Activated T-cell treated with anti-CD3 and anti-CD28 coated beads, Interleukin-2, amount 50 U/mL, for 72 hours (primary cell): ENCODE data around the gene ANAPC5. TPM values are rescaled to one million over a fixed set of nuclear protein-coding genes. Genes with fewer than 3 reads are reported as not detected.
A peak's percentile ranks its signal among the peaks of the same experiment; 100 is the strongest.

Experiments used
- ATAC-seq, 2 donors: fragments of 150-1000 bp; cut with Tn5 transposase; replicated peaks in 1 of 2; 2 replicates each; pipeline ENCODE4 v1.10.0; 2021; ENCODE audit warnings: moderate library complexity in 2 of 2, mild to moderate bottlenecking in 1 of 2
- DNase-seq, 2 donors: peaks; one replicate each; pipeline ENCODE4 v3.0.0; 2021 to 2022; ENCODE audit warnings: mixed read lengths in 1 of 2
- H3K27ac Mint-ChIP-seq: one replicate; pipeline ENCODE4 v1.8.0; 2022; ENCODE audit warnings: mild to moderate bottlenecking, moderate library complexity, mixed read lengths
- H3K27me3 Mint-ChIP-seq: one replicate; pipeline ENCODE4 v1.8.0; 2022; ENCODE audit warnings: low read depth, mixed read lengths
- H3K36me3 Mint-ChIP-seq, 2 donors: one replicate each; pipeline ENCODE4 v1.8.0; 2022; ENCODE audit warnings: mixed read lengths in 2 of 2, mild to moderate bottlenecking in 1 of 2; ENCODE audit not compliant: insufficient read depth in 2 of 2
- H3K4me1 Mint-ChIP-seq: one replicate; pipeline ENCODE4 v1.8.0; 2022; ENCODE audit warnings: low read depth, mixed read lengths
- H3K4me3 Mint-ChIP-seq, 2 donors: one replicate each; pipeline ENCODE4 v1.8.0; 2022; ENCODE audit warnings: mild to moderate bottlenecking in 2 of 2, mixed read lengths in 2 of 2, moderate library complexity in 2 of 2
- H3K9me3 Mint-ChIP-seq, 2 donors: one replicate each; pipeline ENCODE4 v1.8.0; 2022; ENCODE audit warnings: mixed read lengths in 2 of 2
- total RNA-seq, 2 donors: library from RNA; stranded (reverse); gene quantifications; one replicate each; pipeline ENCODE4 v1.2.3, GENCODE V29; 2022

ANAPC5 gene
- total RNA-seq, 2 donors from 2014 or later, result 101 to 102 TPM

DNA sequence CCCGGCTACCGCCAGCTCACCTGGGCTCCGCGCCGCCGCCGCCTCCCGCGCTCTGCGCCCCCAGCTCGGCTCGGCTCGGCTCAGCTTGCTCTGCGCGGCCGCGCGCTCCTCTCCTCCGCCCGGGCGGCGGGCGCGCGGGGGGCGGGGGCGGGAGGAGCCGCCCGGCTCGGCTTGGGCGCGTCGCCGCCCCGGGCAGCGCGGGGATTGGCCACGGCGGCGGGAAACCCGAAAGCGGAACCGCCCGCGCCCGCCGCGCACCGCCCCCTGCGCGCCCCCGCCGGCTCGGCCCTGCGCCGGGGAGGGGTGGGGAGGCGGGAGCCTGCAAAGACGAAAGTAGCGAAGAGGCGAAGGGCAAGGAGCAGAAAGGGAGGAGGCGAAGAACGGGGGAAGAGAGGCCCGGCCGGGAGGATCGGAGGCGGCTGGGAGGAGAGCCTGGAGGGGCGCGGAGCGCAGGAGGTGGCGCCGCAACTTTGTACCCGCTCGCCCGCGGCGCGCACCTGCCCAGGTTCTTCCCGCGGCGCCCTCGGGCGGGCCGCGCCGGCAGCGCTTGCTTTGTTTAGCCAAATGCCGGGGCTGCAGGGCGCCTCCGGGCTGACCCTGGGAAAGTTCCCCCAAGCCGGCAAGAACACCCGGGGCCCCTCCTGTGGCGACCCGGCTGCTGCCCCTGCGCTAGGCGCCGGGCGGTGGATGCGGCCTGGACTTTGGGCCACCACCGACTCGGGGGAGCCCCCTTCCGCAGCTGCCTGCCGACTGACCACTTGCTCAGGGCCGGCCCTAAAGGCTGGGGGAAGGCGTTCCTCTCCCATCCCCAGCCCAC lies 55.4 kb downstream of the ANAPC5 start, which contains the start of gene CAMKK2:
Gene CAMKK2 (minus strand): TSS at position 92 of the 817 bp plus-strand sequence. CDS start 22,183 bp downstream, outside the sequence.
- H3K27me3 Mint-ChIP-seq, result no peaks in the 10 kb centered on the region
- peak within 1 kb of the TSS; percentile 28 for H3K27ac Mint-ChIP-seq
- ATAC-seq (peak; percentile 90 to 91), DNase-seq (peak; percentile 88 to 90)
- H3K4me1 Mint-ChIP-seq, result peaks cover 41% of the 10 kb centered on the region
- H3K9me3 Mint-ChIP-seq, result no peaks in the 10 kb centered on the region
- peak within 1 kb of the TSS; percentile 93 for H3K4me3 Mint-ChIP-seq
- peaks cover 2 to 3% of the 10 kb centered on the region in 2 donors for H3K36me3 Mint-ChIP-seq

DNA sequence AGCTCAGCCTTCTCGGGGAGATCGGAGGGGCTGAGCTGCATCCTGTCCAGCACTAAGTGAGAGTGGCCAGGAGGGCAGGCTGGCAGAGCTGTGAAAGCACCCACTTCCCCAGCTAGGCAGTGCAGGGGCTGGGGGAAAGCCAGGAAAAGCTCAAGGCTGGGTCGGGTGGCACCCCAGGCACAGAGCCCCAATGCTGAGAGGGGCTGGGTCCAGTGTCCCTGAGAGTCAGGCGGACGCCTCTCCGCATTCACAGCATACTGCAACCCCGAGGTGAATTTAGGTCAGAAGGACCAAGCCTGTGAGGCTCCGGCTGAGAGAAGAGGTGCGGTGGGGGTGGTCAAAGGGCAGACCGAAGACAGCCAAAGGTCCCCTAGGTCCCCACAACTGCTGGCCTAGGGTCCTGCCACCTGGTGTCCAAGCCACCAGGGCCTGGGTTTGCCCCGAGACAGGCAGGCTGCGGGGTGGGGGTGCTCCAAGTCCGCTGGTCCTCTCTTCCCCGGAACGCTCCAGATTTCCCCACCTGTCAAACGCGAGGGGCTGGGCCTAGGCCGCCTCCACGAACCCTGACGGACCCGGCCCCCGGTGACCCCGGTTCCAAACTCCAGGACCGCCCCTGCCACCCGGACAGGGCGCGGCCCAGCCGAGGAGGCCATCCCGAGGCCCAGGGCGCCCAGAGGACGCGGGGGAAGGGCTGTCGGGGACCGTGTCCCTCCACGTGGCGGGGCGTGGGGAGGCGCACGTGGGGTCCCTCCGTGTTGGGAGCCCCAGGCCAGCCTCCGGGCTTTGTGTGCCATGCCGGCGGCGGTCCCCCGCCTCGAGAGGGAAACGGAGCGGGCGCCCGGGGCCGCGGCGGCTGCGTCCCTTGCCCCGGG lies 56.2 kb downstream of the ANAPC5 start:
- peak overlapping the region; percentile 91 to 93 for H3K4me3 Mint-ChIP-seq
- H3K4me1 Mint-ChIP-seq, result peaks cover 46% of the 10 kb centered on the region
- no peaks in the 10 kb centered on the region for H3K27me3 Mint-ChIP-seq
- peaks cover 2 to 8% of the 10 kb centered on the region in 2 donors for H3K36me3 Mint-ChIP-seq
- no peaks in the 10 kb centered on the region for H3K9me3 Mint-ChIP-seq
- DNase-seq (peak; percentile 16 to 46), ATAC-seq (peak; percentile 26 to 32)
- H3K27ac Mint-ChIP-seq, result peak overlapping the region; percentile 28

DNA sequence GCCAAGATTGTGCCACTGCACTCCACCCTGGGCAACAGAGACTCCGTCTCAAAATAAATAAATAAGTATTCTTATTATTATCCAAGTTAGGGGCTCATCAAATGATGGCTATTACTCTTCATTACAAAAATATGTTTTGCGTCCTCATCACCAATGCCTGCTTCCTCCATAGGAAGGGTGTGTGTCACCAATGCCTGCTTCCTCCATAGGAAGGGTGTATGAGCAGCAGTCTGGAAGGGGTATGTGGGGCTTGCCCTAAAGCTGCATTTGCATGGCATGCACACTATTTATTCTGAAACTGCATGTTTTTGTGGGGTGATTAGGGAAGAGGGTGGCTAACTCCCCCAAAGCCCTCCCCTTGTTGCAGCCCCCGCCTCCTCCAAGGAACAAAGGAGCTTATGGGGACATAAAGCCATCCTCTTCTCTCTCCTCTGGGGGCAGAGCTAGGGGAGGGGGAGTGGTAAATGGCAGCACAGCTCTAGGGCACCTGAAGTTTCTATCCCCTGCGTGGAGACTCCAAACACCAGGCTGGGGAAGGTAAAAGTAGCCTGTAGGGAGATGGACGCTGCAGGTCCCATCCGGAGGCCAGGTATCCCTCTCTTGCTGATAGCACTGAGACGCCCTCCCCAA lies 57.0 kb downstream of the ANAPC5 start:
- Mint-ChIP-seq H3K36me3 (peaks cover 2 to 8% of the 10 kb centered on the region in 2 donors), H3K27ac (no peak overlapping the region), H3K4me3 (peak overlapping the region; percentile 91 to 93), H3K27me3 (no peaks in the 10 kb centered on the region), H3K4me1 (peaks cover 46% of the 10 kb centered on the region), H3K9me3 (no peaks in the 10 kb centered on the region)
- no peak for ATAC-seq
- DNase-seq, result peak in 1 of 2 donors; percentile 4

DNA sequence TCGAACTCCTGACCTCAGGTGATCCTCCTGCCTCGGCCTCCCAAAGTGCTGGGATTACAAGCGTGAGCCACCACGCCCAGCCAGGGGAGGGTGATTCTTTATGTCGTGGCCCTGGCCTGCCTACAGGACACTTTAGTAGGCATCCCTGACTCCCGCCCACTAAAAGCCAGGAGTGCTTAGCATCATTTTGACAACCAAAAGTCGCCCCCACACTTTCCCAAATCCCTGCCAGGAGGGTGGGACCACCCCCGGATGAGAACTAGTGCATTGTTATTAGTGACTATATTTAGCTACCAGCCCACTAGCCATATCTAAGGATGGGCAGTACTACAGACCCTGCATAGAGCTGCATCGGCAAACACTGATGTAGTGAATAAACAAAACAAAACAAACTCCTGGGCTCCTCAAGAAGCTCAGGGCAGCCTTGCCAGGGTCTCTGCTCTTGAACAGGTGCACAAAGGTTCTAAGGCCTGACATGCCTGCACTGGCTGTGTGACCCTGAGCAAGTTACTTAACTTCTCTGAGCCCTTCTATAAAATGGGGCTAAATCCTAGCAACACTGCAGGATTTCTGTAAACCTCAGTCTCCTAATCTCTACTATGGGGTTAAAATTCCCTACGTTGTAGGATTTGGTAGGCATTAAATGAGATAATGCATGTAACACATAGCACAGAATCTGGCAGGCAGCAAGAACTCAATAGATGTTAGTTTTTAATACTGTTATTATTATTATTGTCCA lies 57.9 kb downstream of the ANAPC5 start:
- Mint-ChIP-seq H3K27me3 (no peaks in the 10 kb centered on the region), H3K4me3 (no peak overlapping the region), H3K27ac (no peak overlapping the region), H3K36me3 (peaks cover 2 to 8% of the 10 kb centered on the region in 2 donors), H3K4me1 (peaks cover 46% of the 10 kb centered on the region), H3K9me3 (no peaks in the 10 kb centered on the region)
- DNase-seq (no peak), ATAC-seq (no peak)

DNA sequence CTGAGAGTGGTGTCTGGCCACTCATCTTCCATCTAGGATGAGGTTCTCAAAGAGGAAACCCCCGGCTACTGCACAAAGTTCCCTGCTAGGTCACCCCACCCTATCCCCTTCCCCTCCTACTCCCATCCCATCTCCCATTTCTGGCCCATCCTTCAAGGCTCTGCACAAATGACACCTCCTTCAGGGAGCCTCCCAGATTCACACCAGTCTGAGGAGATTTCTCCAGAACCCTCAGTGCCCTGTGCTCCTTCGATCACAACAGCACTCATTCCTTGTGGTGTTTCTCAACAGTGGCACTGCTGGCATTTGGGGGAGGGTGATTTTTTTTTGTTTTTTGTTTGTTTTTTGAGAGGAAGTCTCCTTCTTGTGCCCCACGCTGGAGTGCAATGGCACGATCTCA lies 58.6 kb downstream of the ANAPC5 start:
- H3K4me1 Mint-ChIP-seq, result peaks cover 46% of the 10 kb centered on the region

DNA sequence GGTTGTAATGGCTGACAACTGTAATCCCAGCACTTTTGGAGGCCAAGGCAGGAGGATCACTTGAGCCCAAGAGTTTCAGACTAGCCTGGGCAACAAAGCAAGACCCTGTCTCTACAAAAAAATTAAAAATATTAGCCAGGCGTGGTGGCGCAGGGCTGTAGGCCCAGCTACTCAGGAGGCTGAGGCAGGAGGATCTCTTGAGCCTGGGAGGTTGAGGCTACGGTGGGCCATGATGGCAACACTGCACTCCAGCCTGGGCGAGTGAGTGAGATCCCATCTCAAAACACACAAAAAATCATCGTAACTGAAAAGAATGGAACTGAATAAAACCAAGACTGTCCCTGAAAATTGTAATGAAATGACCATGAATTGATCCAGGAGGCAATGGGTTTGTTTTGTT lies 61.8 kb downstream of the ANAPC5 start:
- DNase-seq, result no peak
- Mint-ChIP-seq H3K27ac (no peak overlapping the region), H3K4me3 (no peak overlapping the region), H3K27me3 (no peaks in the 10 kb centered on the region), H3K9me3 (no peaks in the 10 kb centered on the region), H3K36me3 (peaks cover 0 to 7% of the 10 kb centered on the region in 2 donors), H3K4me1 (peaks cover 32% of the 10 kb centered on the region)
- no peak for ATAC-seq

More for the DNA sequence above, 58.6 kb downstream of the ANAPC5 start:
- Mint-ChIP-seq H3K27me3 (no peaks in the 10 kb centered on the region), H3K4me3 (no peak overlapping the region), H3K9me3 (no peaks in the 10 kb centered on the region), H3K27ac (no peak overlapping the region), H3K36me3 (peaks cover 2 to 8% of the 10 kb centered on the region in 2 donors)
- ATAC-seq (no peak), DNase-seq (no peak)

DNA sequence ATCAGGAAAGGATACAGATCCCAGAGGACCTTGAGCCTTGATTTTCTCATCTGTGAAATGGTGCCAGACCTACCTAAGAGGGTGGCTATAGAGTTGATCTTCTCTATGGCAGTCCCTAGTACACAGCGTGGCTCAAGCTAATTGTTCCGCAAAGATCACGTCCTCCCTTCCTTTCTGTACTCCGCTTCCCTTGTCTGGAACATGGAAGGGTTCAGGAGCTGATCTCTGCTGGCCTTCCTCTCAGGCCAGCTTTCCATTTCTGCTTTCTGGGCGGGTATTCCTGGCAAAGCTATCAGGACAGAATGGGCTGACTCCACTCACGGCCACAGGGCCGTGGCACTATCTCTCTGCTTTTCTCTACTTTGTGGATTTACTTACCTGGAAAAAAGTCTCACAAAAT lies 62.2 kb downstream of the ANAPC5 start:
- Mint-ChIP-seq H3K9me3 (no peaks in the 10 kb centered on the region), H3K4me3 (no peak overlapping the region), H3K4me1 (peaks cover 28% of the 10 kb centered on the region), H3K27ac (peak overlapping the region; percentile 60), H3K36me3 (peaks cover 0 to 7% of the 10 kb centered on the region in 2 donors), H3K27me3 (no peaks in the 10 kb centered on the region)
- ATAC-seq (no peak), DNase-seq (no peak)

DNA sequence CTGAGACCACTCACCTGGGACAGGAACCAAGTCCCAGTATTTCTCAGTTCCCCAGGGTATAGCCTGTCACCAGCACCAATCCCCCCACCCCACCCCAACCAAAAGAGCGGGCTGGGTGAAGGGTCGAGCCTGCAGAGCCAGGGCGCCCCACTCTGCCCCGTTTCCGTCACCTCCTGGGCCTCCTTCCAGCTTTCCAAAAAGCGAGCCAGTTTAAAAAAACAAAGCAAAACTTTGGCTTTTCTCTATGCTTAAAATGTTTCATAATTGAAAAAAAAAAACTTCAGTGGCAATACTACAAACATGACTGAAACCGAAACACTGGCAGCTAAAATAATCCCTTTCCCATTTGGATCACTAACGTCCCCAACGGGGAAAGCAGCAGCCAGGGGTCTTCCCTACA lies 63.2 kb downstream of the ANAPC5 start:
- Mint-ChIP-seq H3K27ac (no peak overlapping the region), H3K27me3 (no peaks in the 10 kb centered on the region), H3K4me3 (no peak overlapping the region), H3K9me3 (no peaks in the 10 kb centered on the region), H3K36me3 (peaks cover 0 to 9% of the 10 kb centered on the region in 2 donors), H3K4me1 (peaks cover 20% of the 10 kb centered on the region)
- DNase-seq, result no peak
- no peak for ATAC-seq

DNA sequence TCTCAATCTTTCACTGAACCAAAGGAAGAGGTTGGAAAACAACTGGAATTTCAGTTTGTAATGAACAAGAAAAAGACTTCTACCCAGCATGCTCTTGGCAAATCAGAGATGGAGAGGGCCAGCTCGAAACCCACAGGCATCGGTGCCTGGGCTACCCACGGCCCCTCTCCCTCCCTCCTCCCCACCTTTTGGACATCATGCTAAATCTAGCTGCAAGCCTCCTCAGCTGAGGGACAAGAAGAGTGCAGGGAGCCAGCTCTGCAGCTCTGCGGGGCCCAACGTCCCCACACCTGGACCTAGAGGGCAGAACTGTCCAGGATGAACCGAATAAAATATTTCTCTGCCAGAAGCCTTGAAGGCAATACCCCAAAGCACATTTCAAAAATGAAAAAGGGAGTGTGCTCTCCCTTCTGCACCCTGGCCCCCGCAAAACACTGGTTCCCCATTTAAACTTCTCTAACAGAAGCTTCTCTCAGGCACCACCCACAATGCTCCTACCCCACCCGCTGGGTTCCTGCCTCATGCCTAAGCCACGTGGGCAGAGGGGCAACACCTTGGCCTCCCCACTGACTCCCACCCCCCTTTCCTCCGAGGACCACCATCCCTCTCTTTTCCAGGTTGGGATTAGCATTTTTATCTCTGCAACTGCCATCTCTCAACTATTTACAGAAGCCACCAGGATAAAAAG lies 63.9 kb downstream of the ANAPC5 start:
- ATAC-seq (no peak), DNase-seq (no peak)
- peaks cover 0 to 9% of the 10 kb centered on the region in 2 donors for H3K36me3 Mint-ChIP-seq
- H3K9me3 Mint-ChIP-seq, result no peaks in the 10 kb centered on the region
- H3K4me1 Mint-ChIP-seq, result peaks cover 14% of the 10 kb centered on the region
- H3K27me3 Mint-ChIP-seq, result no peaks in the 10 kb centered on the region
- no peak overlapping the region for H3K27ac Mint-ChIP-seq
- no peak overlapping the region for H3K4me3 Mint-ChIP-seq

DNA sequence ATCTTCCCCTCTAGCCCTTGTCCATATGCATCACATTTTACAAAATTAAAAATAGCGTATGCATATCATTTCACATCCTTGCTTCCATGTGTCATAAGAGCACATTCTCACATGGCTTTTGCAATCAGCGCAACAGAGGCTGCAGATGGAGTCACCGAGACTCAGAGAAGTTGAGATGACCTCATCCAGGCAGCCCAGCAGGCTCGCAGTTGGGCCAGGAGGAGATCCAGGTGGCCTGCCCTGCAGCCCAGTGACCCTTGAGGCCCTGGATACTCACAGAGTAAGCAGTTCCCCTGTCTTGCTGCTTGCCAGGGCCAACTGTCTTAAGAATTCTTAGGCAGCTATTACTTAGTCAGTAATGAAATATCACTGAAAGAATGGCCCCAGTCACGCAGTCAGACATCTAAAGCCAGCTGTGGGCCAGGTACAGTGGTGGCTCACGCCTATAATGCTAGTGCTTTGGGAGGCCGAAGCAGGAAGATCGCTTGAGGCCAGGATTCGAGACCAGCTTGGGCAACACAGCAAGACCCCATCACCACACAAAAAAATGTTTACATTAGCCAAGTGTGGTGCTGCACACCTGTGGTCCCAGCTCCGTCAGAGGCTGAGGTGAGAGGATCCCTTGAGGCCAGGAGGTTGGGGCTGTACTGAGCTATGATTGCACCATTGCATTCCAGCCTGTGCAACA lies 64.8 kb downstream of the ANAPC5 start:
- Mint-ChIP-seq H3K27me3 (no peaks in the 10 kb centered on the region), H3K4me3 (no peak overlapping the region), H3K9me3 (no peaks in the 10 kb centered on the region), H3K36me3 (peaks cover 0 to 9% of the 10 kb centered on the region in 2 donors), H3K4me1 (peaks cover 9% of the 10 kb centered on the region), H3K27ac (no peak overlapping the region)
- DNase-seq (no peak), ATAC-seq (no peak)

DNA sequence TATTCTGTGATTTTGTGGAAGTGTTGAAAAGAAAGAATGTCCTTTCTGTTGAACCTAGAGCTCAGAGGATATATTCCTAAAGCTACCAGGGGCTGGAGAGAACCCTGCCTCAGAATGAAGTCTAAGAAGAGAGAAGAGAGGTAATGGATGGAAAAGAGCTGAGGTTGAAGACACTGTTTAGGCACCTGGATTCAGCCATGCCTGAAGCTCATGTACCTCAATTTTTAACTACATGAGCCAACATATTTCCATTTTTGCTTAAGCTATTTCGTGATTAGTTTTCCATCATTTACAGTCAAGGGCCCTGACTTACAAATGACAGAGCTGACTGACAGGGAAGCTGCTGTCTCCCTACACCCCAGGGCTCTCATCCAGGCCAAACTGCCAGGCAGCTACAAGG lies 66.4 kb downstream of the ANAPC5 start:
- Mint-ChIP-seq H3K9me3 (no peaks in the 10 kb centered on the region), H3K36me3 (peaks cover 0 to 3% of the 10 kb centered on the region in 2 donors), H3K4me3 (no peak overlapping the region), H3K27me3 (no peaks in the 10 kb centered on the region), H3K27ac (no peak overlapping the region), H3K4me1 (no peaks in the 10 kb centered on the region)
- ATAC-seq (no peak), DNase-seq (no peak)
